Testis (tissue), 3 donors: Measurements from ENCODE around the gene EFNA5. TPM values are rescaled to one million over a fixed set of nuclear protein-coding genes. Genes with fewer than 3 reads are reported as not detected.

Experiments used
- DNase-seq: peaks from one replicate; pipeline ENCODE4 v3.0.0-alpha.2; 2019
- H3K27ac ChIP-seq, 2 donors: fragments of 200-600 bp; sonication (generic); one replicate each; pipeline ENCODE4 v1.5.1; 2019
- H3K27me3 ChIP-seq: fragments of 200-600 bp; sonication (generic); one replicate; pipeline ENCODE4 v1.5.1; 2019
- H3K36me3 ChIP-seq: fragments of 200-600 bp; sonication (generic); one replicate; pipeline ENCODE4 v1.5.1; 2017; ENCODE audit warnings: low read depth; ENCODE audit errors: missing control alignments
- H3K4me1 ChIP-seq: fragments of 200-600 bp; sonication (generic); one replicate; pipeline ENCODE4 v1.5.1; 2019
- H3K4me3 ChIP-seq, 2 donors: fragments of 200-600 bp; sonication (generic); one replicate each; pipeline ENCODE4 v1.5.1; 2017 to 2019
- H3K9me3 ChIP-seq: fragments of 200-600 bp; sonication (generic); one replicate; pipeline ENCODE4 v1.5.1; 2017
- CTCF ChIP-seq, 3 experiments: fragments of 450-650 bp in 2 of 3; fragments of 200-600 bp in 1 of 3; sonication (generic) in 1 of 3; IDR thresholded peaks; one replicate each; pipeline ENCODE4 v1.5.1; 2016 to 2019; ENCODE audit warnings: antibody characterized with exemption in 3 of 3, mild to moderate bottlenecking in 2 of 3, moderate library complexity in 1 of 3
- POLR2A ChIP-seq: fragments of 450-650 bp; IDR thresholded peaks from one replicate; pipeline ENCODE4 v1.6.1; 2017; ENCODE audit warnings: antibody characterized with exemption, mild to moderate bottlenecking, moderate library complexity
- WGBS, 2 donors: methylation state at CpG; one replicate each; pipeline ENCODE4 v1.1.5; 2018; 5-methylcytosine and 5-hydroxymethylcytosine counted together
- intact Hi-C: fragments of 100-400 bp; cut with DNase I; formaldehyde crosslinking; loops from one replicate; pipeline ENCODE4 v1.15.1; 2023; ENCODE audit warnings: low total_unique reads
- polyA plus RNA-seq: library from polyadenylated mRNA; stranded (reverse); fragments of 350-450 nt; fragmentation: Illumina TruSeq; extraction: RNeasy Lipid Tissue Mini Kit (QIAGEN cat#74804); gene quantifications from one replicate; pipeline ENCODE4 v1.2.3, GENCODE V29; 2014; ENCODE audit warnings: low read depth, low replicate concordance; ENCODE audit not compliant: insufficient read depth
- total RNA-seq, 2 donors: library from RNA; depleted of rRNA; stranded (reverse); fragments of >200 nt; gene quantifications; one replicate each; pipeline ENCODE4 v1.2.3, GENCODE V29; 2016

Gene EFNA5
- total and polyA plus RNA-seq, 3 donors from 2014 or later, result 2.6 to 5.4 (median 3.5) TPM

- Histone ChIP-seq H3K4me1 (no peaks in the 10 kb centered on the region), H3K4me3 (no peak overlapping the region), H3K27ac (no peak overlapping the region), H3K9me3 (no peaks in the 10 kb centered on the region), H3K27me3 (no peaks in the 10 kb centered on the region), H3K36me3 (no peaks in the 10 kb centered on the region)
- DNase-seq, result no peak
- WGBS, 2 donors, result 88 to 96% methylated on average over 3 of the region's 3 CpGs
- intact Hi-C loops, result no loop called here
- no peak for TF ChIP-seq POLR2A
- TF ChIP-seq CTCF (IDR thresholded peaks at IDR 0.05), result no peak
Observed at GRCh38 chr5:107450531-107450930, 220.2 kb downstream of the EFNA5 start.

GRCh38 chr5:107449369-107449768 is 221.4 kb downstream of the EFNA5 start:
- H3K4me3 ChIP-seq, result no peak overlapping the region
- no peaks in the 10 kb centered on the region for H3K4me1 ChIP-seq
- no peaks in the 10 kb centered on the region for H3K9me3 ChIP-seq
- WGBS, 2 donors, result 93 to 94% methylated on average over 3 of the region's 3 CpGs
- no peaks in the 10 kb centered on the region for H3K36me3 ChIP-seq
- DNase-seq, result no peak
- H3K27me3 ChIP-seq, result no peaks in the 10 kb centered on the region
- intact Hi-C loops, result no loop called here
- no peak for TF ChIP-seq CTCF (IDR thresholded peaks at IDR 0.05)
- TF ChIP-seq POLR2A, result no peak
- no peak overlapping the region for H3K27ac ChIP-seq

- intact Hi-C loops, result no loop called here
- WGBS, 2 donors, result 80 to 90% methylated on average over 6 of the region's 6 CpGs
- no peak overlapping the region for H3K27ac ChIP-seq
- no peaks in the 10 kb centered on the region for H3K36me3 ChIP-seq
- H3K4me1 ChIP-seq, result no peaks in the 10 kb centered on the region
- H3K9me3 ChIP-seq, result no peaks in the 10 kb centered on the region
- no peaks in the 10 kb centered on the region for H3K27me3 ChIP-seq
- DNase-seq, result no peak
- H3K4me3 ChIP-seq, result no peak overlapping the region
- no peak for TF ChIP-seq POLR2A
- TF ChIP-seq CTCF (IDR thresholded peaks at IDR 0.05), result no peak
Observed at GRCh38 chr5:107447587-107447986, 223.2 kb downstream of the EFNA5 start.

- 76 to 91% methylated on average over 3 of the region's 3 CpGs for WGBS, 2 donors
- Histone ChIP-seq H3K4me3 (no peak overlapping the region), H3K4me1 (no peaks in the 10 kb centered on the region), H3K9me3 (no peaks in the 10 kb centered on the region), H3K27me3 (no peaks in the 10 kb centered on the region), H3K36me3 (no peaks in the 10 kb centered on the region), H3K27ac (no peak overlapping the region)
- TF ChIP-seq POLR2A (no peak), CTCF (IDR thresholded peaks at IDR 0.05) (no peak)
- intact Hi-C loops, result no loop called here
- no peak for DNase-seq
Observed at GRCh38 chr5:107446972-107447371, 223.8 kb downstream of the EFNA5 start.

GRCh38 chr5:107444300-107444699 is 226.4 kb downstream of the EFNA5 start:
- no peak for TF ChIP-seq POLR2A
- Histone ChIP-seq H3K9me3 (no peaks in the 10 kb centered on the region), H3K36me3 (no peaks in the 10 kb centered on the region), H3K4me1 (no peaks in the 10 kb centered on the region), H3K27ac (no peak overlapping the region), H3K27me3 (no peaks in the 10 kb centered on the region), H3K4me3 (no peak overlapping the region)
- intact Hi-C loops, result no loop called here
- 91 to 98% methylated on average over 3 of the region's 3 CpGs for WGBS, 2 donors
- DNase-seq, result no peak
